Thoracic aorta (tissue), 2 donors: ENCODE measurements around the gene ROPN1. TPM values are rescaled to one million over a fixed set of nuclear protein-coding genes. Genes with fewer than 3 reads are reported as not detected.
A peak's percentile ranks its signal among the peaks of the same experiment; 100 is the strongest.
"Not testable (repeated sequence)": the region's sequence is repeated elsewhere in the genome, so short reads cannot be mapped to it uniquely, and the experiment has no call there.

ENCODE experiments used
- ATAC-seq: fragments of 150-250 bp; one replicate; pipeline ENCODE4 v1.8.0; 2017; ENCODE audit warnings: low read depth; ENCODE audit not compliant: insufficient number of reproducible peaks, low FRiP score
- DNase-seq: peaks from one replicate; pipeline ENCODE4 v3.0.0-alpha.2; 2020; ENCODE audit warnings: low spot score
- H3K27ac ChIP-seq, 2 donors: fragments of 200-600 bp; sonication (generic); 1 replicate in 1 of 2; 2 replicates in 1 of 2; pipeline ENCODE4 v1.5.1; 2016; ENCODE audit warnings: mild to moderate bottlenecking in 2 of 2, moderate library complexity in 2 of 2
- H3K27me3 ChIP-seq: fragments of 200-600 bp; sonication (generic); replicated peaks from 2 replicates; pipeline ENCODE4 v1.6.0; 2016; ENCODE audit warnings: mild to moderate bottlenecking; ENCODE audit not compliant: insufficient read depth
- H3K36me3 ChIP-seq: fragments of 200-600 bp; sonication (generic); one replicate; pipeline ENCODE4 v1.5.1; 2016
- H3K4me1 ChIP-seq, 2 donors: fragments of 200-600 bp; sonication (generic); 1 replicate in 1 of 2; 2 replicates in 1 of 2; pipeline versions ENCODE4 v1.5.1 to v1.6.0; 2016; ENCODE audit warnings: low read depth in 2 of 2, mild to moderate bottlenecking in 1 of 2; ENCODE audit not compliant: control insufficient read depth in 1 of 2
- H3K4me3 ChIP-seq: fragments of 200-600 bp; sonication (generic); 2 replicates; pipeline ENCODE4 v1.5.1; 2016; ENCODE audit warnings: mild to moderate bottlenecking
- H3K9me3 ChIP-seq: fragments of 200-600 bp; sonication (generic); 2 replicates; pipeline ENCODE4 v1.5.1; 2016
- total RNA-seq, 2 donors: library from RNA; depleted of rRNA; stranded (reverse); fragments of >200 nt; gene quantifications; one replicate each; pipeline versions ENCODE4 v1.1.0 to v1.2.3, GENCODE V29; 2016
- TF ChIP-seq, protein P1 (sequence below): fragments of 200-600 bp; sonication (generic); IDR thresholded peaks from one replicate; pipeline ENCODE4 v1.5.1; 2019; ENCODE audit warnings: antibody characterized with exemption

ROPN1 gene
- total RNA-seq, 2 donors from 2014 or later: not detected

DNA sequence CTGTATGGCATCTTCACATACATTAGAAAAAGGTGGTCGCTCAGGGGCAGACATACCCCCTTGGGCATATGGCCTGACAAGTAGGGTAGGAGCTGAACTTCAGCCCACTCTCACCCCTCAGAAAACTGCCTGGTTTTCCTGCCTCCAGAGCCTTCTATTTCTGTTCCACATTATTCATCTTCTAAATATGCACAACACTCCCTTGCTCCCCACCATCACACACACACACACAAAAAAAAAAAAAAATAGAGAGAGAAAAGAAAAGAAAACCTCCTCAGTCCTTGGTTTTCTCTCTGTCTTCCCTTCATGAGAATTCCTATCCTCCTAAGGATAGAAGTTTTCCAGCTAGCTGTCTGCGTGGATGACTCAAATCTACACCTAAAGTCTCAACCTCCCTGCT is 5.6 kb upstream of the ROPN1 start:
- DNase-seq: no peak
- Histone ChIP-seq H3K9me3 (no peaks in the 10 kb centered on the region), H3K4me3 (no peak overlapping the region), H3K36me3 (no peaks in the 10 kb centered on the region), H3K27me3 (no peaks in the 10 kb centered on the region), H3K27ac (peak overlapping the region; percentile 51 to 75), H3K4me1 (peaks cover 9 to 42% of the 10 kb centered on the region in 2 donors)
- peak; percentile 64 for ATAC-seq
- TF ChIP-seq, protein P1, sequence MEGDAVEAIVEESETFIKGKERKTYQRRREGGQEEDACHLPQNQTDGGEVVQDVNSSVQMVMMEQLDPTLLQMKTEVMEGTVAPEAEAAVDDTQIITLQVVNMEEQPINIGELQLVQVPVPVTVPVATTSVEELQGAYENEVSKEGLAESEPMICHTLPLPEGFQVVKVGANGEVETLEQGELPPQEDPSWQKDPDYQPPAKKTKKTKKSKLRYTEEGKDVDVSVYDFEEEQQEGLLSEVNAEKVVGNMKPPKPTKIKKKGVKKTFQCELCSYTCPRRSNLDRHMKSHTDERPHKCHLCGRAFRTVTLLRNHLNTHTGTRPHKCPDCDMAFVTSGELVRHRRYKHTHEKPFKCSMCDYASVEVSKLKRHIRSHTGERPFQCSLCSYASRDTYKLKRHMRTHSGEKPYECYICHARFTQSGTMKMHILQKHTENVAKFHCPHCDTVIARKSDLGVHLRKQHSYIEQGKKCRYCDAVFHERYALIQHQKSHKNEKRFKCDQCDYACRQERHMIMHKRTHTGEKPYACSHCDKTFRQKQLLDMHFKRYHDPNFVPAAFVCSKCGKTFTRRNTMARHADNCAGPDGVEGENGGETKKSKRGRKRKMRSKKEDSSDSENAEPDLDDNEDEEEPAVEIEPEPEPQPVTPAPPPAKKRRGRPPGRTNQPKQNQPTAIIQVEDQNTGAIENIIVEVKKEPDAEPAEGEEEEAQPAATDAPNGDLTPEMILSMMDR: no peak

DNA sequence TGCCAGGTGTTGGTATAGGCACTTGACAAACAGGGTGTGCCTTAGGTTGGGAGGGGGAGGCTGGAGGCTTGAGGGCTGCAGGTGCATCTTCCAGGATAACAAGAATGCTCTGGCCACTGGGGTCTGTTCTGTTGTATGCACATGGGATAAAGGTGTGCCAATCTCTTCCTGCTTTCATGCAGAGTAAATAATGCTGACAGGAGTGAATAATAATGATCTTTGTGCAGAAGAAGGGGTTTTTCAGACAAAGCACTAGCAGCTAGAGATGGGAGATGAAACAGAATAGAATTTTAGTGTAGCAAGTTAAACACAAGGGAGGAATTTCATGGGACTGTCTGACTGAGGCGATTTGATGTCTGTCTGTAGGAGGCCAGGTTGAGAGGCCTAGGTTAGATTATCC is 1.9 kb upstream of the ROPN1 start:
- H3K36me3 ChIP-seq: no peaks in the 10 kb centered on the region
- DNase-seq (no peak), ATAC-seq (no peak)
- H3K4me3 ChIP-seq: no peak overlapping the region
- no peaks in the 10 kb centered on the region for H3K9me3 ChIP-seq
- TF ChIP-seq, protein P1: no peak
- H3K27ac ChIP-seq: no peak overlapping the region
- H3K4me1 ChIP-seq: peaks cover 3 to 20% of the 10 kb centered on the region in 2 donors
- H3K27me3 ChIP-seq: no peaks in the 10 kb centered on the region

DNA sequence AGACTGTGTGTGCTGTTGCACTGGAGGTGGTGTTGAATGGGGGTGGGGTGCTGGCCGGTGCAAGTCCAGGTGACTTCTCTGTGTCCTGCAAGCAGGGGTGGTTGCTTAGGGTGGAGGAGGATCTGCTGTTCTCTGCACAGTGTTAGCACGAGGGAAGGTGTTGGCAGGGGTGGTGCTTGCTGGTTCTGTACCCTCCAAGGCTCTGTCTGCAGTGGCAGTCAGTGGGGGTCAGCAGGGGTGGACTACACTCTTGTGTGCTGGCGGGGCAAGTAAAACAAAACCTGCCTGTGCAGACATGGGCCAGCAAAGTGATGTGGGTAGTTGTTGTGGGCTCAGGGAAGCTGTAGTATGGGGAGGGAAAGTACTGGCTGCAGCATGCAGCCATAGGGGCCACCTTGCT is 5.5 kb downstream of the ROPN1 start:
- H3K4me3 ChIP-seq: no peak overlapping the region
- no peak for ATAC-seq
- no peaks in the 10 kb centered on the region for H3K9me3 ChIP-seq
- H3K36me3 ChIP-seq: no peaks in the 10 kb centered on the region
- no peak for DNase-seq
- TF ChIP-seq, protein P1: no peak
- H3K4me1 ChIP-seq: peaks cover 14 to 23% of the 10 kb centered on the region in 2 donors
- no peak overlapping the region for H3K27ac ChIP-seq
- no peaks in the 10 kb centered on the region for H3K27me3 ChIP-seq

DNA sequence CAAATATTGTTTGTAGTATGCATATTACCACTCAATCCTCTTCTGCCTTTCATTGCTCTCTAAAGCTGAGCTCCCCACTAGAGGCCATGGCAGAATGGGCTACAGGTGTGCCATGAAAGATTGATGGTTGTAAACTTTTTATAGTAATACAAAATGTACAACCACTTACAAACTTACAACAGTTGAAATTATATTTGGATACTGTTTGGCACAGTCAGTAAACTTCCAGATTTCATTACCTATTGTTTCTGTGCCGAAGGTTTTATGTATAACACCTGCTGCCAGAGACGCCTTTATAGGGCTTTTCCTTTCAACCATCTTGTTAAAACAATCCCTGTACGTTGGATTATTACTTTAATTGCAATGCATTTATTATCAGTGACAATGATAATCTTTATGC is 7.0 kb downstream of the ROPN1 start:
- Histone ChIP-seq H3K4me1 (peaks cover 14 to 23% of the 10 kb centered on the region in 2 donors), H3K27me3 (no peaks in the 10 kb centered on the region), H3K27ac (no peak overlapping the region), H3K36me3 (no peaks in the 10 kb centered on the region), H3K9me3 (no peaks in the 10 kb centered on the region), H3K4me3 (no peak overlapping the region)
- TF ChIP-seq, protein P1: no peak
- no peak for DNase-seq
- no peak for ATAC-seq

DNA sequence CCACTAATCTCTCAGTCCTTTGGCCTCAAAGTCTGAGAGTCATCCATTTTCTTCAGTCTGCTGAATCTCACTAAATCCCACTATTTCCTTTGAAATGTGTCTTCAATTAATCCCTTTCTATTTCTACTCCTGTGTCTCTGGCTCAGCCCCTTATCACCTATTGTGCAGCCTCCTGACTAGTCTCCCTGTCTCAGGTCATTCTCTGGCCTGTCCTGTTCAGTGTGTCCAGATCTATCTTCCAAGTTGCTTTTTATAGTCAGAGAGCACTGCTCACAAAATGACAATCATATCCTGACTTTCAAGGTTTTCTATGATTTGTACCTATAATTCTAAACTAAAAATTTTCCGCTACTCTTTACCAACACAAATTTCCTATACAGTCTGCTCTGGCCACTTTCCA is 7.6 kb downstream of the ROPN1 start:
- H3K9me3 ChIP-seq: no peaks in the 10 kb centered on the region
- TF ChIP-seq, protein P1: no peak
- ATAC-seq (no peak), DNase-seq (no peak)
- no peak overlapping the region for H3K27ac ChIP-seq
- H3K36me3 ChIP-seq: no peaks in the 10 kb centered on the region
- no peaks in the 10 kb centered on the region for H3K27me3 ChIP-seq
- H3K4me1 ChIP-seq: peaks cover 14 to 23% of the 10 kb centered on the region in 2 donors
- no peak overlapping the region for H3K4me3 ChIP-seq

DNA sequence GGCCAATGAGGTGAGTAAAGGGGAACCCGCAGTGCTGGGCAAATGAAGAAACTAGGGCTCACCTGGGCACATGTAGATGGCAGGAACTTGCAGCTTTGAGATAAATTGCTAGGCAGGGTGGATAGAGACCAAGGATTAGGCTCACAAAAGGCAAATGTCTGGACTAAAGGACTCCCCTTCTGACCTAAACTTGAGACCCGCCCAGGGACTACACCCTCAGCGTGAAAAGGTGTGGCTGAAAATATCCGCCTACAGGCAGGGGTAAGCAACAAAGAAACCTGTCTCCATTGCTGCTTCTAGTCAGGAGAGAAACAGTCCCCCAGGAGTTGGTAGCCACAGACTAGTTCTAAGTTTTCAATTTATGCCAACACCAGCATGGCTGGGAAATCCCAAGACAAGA is 10.6 kb downstream of the ROPN1 start:
- H3K27me3 ChIP-seq, H3K9me3 ChIP-seq, H3K4me1 ChIP-seq, H3K36me3 ChIP-seq, H3K27ac ChIP-seq, ATAC-seq, DNase-seq, H3K4me3 ChIP-seq: not testable (repeated sequence)
